ENCODE results near the gene RARB.

- TF ChIP-seq HDAC6 (IDR thresholded peaks at IDR 0.05; ENCODE audit: low read depth, low read length) (no peak), ZNF407 (IDR thresholded peaks at IDR 0.05; ENCODE audit: low read depth) (no peak)
These were observed 1.7 kb upstream of the RARB start for GRCh38 chr3:25426408-25426807.

Measured in K562 (cell line).